ENCODE results near the gene MASP1. TPM values are rescaled to one million over a fixed set of nuclear protein-coding genes. Genes with fewer than 3 reads are reported as not detected.

Gene MASP1
- total RNA-seq, 1 donor from 2014 or later: 2.0 TPM

GRCh38 chr3:187256051-187256616, 35.4 kb downstream of the MASP1 start:
- Mint-ChIP-seq H3K4me1 (ENCODE audit: low read depth) (no peaks in the 10 kb centered on the region), H3K4me3 (ENCODE audit: unreplicated experiment) (no peak overlapping the region), H3K27me3 (ENCODE audit: low read depth) (no peaks in the 10 kb centered on the region), H3K36me3 (ENCODE audit: low read depth) (no peaks in the 10 kb centered on the region), H3K9me3 (ENCODE audit: low read depth) (no peaks in the 10 kb centered on the region), H3K27ac (ENCODE audit: unreplicated experiment) (no peak overlapping the region)
- no peak for TF ChIP-seq CTCF (IDR thresholded peaks at IDR 0.05)
- DNase-seq (ENCODE audit: low spot score): no peak

GRCh38 chr3:187255314-187255713, 36.2 kb downstream of the MASP1 start:
- H3K27ac Mint-ChIP-seq (ENCODE audit: unreplicated experiment): no peak overlapping the region
- no peak overlapping the region for H3K4me3 Mint-ChIP-seq (ENCODE audit: unreplicated experiment)
- H3K4me1 Mint-ChIP-seq (ENCODE audit: low read depth): no peaks in the 10 kb centered on the region
- DNase-seq (ENCODE audit: low spot score): no peak
- H3K9me3 Mint-ChIP-seq (ENCODE audit: low read depth): no peaks in the 10 kb centered on the region
- no peaks in the 10 kb centered on the region for H3K27me3 Mint-ChIP-seq (ENCODE audit: low read depth)
- H3K36me3 Mint-ChIP-seq (ENCODE audit: low read depth): no peaks in the 10 kb centered on the region
- no peak for TF ChIP-seq CTCF (IDR thresholded peaks at IDR 0.05)

GRCh38 chr3:187252311-187252710, 39.2 kb downstream of the MASP1 start:
- Mint-ChIP-seq H3K27me3 (ENCODE audit: low read depth) (no peaks in the 10 kb centered on the region), H3K4me3 (ENCODE audit: unreplicated experiment) (no peak overlapping the region), H3K36me3 (ENCODE audit: low read depth) (no peaks in the 10 kb centered on the region), H3K4me1 (ENCODE audit: low read depth) (no peaks in the 10 kb centered on the region), H3K9me3 (ENCODE audit: low read depth) (no peaks in the 10 kb centered on the region), H3K27ac (ENCODE audit: unreplicated experiment) (no peak overlapping the region)
- no peak for TF ChIP-seq CTCF (IDR thresholded peaks at IDR 0.05)
- DNase-seq (ENCODE audit: low spot score): no peak

- no peak for TF ChIP-seq CTCF (IDR thresholded peaks at IDR 0.05)
- H3K36me3 Mint-ChIP-seq (ENCODE audit: low read depth): peaks cover 2% of the 10 kb centered on the region
- H3K27ac Mint-ChIP-seq (ENCODE audit: unreplicated experiment): no peak overlapping the region
- H3K4me3 Mint-ChIP-seq (ENCODE audit: unreplicated experiment): no peak overlapping the region
- H3K4me1 Mint-ChIP-seq (ENCODE audit: low read depth): no peaks in the 10 kb centered on the region
- DNase-seq (ENCODE audit: low spot score): no peak
- no peaks in the 10 kb centered on the region for H3K27me3 Mint-ChIP-seq (ENCODE audit: low read depth)
- no peaks in the 10 kb centered on the region for H3K9me3 Mint-ChIP-seq (ENCODE audit: low read depth)
Measured at GRCh38 chr3:187251599-187251998, 39.9 kb downstream of the MASP1 start.

GRCh38 chr3:187247398-187247797, 44.1 kb downstream of the MASP1 start:
- Mint-ChIP-seq H3K4me3 (ENCODE audit: unreplicated experiment) (no peak overlapping the region), H3K4me1 (ENCODE audit: low read depth) (no peaks in the 10 kb centered on the region), H3K27ac (ENCODE audit: unreplicated experiment) (no peak overlapping the region), H3K27me3 (ENCODE audit: low read depth) (no peaks in the 10 kb centered on the region), H3K36me3 (ENCODE audit: low read depth) (peaks cover 2% of the 10 kb centered on the region), H3K9me3 (ENCODE audit: low read depth) (no peaks in the 10 kb centered on the region)
- DNase-seq (ENCODE audit: low spot score): no peak
- TF ChIP-seq CTCF (IDR thresholded peaks at IDR 0.05): no peak
